Erythroblast (primary cell): Measurements from ENCODE around the gene BORCS8.

ENCODE experiments used
- GATA1 ChIP-seq: IDR thresholded peaks from 2 replicates; pipeline ENCODE4 v1.6.1; 2011; ENCODE audit warnings: low read depth, mild to moderate bottlenecking, control low read depth, low read length, moderate library complexity
- POLR2A ChIP-seq: IDR thresholded peaks from 2 replicates; pipeline ENCODE4 v1.6.1; 2011; ENCODE audit warnings: mild to moderate bottlenecking, low read length

GRCh38 chr19:19155495-19156219 is 36.3 kb downstream of the BORCS8 start:
- TF ChIP-seq POLR2A (no peak), GATA1 (no peak)
